HG03558 (cell line): ENCODE results near the gene ATG2A.

ENCODE experiments used
- ATAC-seq: cut with Tn5 transposase; IDR thresholded peaks from one replicate; pipeline ENCODE4 v1.9.1; 2021; ENCODE audit warnings: moderate number of reproducible peaks; ENCODE audit not compliant: unreplicated experiment; ENCODE audit errors: extremely low read depth

The ATG2A gene

DNA sequence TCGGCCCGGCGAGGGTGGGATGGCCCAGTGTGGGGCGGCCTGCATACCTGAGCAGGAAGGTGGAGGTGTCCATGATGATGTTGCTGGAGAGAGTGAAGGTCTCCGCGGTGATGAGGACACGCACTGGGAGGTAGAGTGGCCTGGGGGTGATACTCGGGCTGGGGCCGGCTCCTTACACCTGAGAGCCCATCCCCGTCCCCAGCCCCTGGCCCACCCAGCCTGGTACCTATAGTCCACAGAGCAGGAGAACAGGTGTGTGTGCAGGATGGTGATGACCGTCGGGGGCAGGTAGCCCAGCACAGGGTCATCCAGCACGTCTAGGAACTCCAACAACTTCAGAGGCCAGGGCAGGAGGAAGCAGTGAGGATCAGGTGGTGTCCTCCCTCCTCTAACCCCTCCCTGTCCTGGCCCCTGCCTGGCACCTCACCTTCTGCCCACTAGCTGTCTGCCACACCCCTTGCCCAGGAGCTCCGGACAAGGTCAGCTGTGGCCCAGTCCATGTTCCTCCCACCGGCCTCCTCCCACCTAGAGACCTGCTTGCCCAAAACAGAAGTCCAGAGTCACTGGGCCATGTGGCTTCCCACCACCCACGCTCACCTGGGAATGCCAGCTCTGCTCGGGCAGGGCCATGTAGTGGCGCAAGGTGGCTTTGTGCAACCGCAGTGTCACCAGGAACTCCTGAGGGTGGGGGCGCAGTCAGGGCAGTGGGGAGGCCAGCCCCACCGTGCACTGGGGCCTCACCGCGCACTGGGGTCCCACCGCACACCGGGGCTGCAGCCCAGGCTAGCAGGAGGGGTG lies 11.3 kb downstream of the ATG2A start:
- no peak for ATAC-seq

DNA sequence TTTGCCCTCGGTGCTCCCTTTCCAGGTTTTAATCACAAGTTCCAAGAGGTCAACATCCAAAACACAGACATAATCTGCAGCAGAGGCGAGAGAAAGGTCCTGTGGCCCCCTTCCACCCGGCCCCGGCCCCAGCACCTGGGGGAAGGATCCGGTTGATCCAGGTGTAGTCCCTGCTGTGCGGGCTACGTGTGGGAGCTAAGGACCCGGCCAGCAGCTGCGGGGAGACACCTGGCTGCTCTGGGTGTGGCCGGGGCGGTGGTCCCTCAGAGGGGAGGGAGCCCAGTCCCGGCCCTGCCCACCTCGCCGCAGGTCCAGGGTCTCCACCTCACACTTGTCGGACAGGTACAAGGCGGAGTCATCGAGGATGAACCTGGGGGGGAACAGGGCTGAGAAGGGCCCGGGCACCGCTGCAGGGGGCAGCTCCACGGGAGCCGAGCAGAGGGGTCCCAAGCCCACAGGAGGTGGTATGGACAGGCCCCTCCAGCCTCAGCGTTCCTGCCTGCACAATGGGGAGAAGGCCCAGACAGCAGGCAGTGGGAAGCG lies 13.6 kb downstream of the ATG2A start:
- no peak for ATAC-seq

DNA sequence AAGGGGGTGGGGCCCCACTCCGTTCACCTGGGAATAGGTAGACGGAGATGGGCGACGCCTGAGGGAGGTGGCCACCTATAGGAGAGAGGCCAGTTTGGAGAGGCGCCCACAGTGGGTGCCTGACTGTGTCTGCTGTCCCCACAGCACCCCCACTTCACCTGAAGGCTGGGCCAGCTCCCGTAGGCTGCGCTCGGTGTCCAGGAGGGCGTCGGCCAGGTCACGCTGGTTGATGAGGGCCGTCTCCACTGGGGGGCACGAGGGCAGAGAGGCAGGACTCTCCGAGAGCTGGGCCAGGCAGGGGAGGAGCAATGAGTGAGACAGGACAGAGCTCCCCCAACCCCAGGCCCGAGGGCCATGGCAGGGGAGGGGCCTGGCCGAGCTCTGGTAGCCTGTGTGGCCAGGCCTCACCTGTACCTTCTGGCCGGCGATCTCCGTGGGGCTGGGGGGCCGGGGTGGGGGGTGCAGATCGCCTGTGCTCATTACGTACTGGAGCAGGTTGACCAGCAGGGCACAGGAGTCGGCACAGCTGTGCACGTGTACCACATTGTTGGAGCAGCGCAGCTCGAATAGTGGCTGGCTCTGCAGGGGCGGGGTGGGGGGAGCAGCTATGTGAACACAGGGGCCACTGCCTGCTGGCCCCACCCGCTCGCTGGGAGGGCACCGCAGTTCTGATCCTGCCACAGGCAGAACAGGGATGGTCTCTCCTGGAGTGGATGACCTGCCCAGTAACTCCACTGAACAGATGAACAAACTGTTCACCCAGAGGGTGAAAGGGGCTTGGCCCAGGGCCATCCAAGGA lies 14.7 kb downstream of the ATG2A start:
- ATAC-seq = no peak

GRCh38 chr11:64900774-64901173 lies 16.2 kb downstream of the ATG2A start:
- ATAC-seq = no peak

GRCh38 chr11:64900263-64900678 lies 16.7 kb downstream of the ATG2A start:
- no peak for ATAC-seq

DNA sequence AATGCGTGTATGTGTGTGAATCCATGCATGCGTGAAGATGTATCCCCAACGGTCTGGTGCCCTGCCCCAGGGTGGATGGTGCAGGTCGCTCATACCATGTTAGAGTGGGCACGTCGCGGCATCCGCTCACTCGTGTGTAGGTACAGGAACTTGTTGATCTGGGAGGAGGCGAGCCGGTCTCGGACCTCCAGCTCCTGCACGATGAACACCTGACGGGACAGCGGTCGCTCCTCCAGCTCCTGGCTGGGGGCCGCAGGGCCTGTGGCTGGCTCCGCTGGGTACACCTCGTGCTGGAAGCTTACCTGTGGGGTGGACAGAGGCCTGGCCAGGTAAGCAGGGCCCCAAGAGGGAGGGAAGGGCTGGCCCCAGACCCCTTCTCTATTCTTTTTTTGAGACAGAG lies 18.5 kb downstream of the ATG2A start:
- ATAC-seq = no peak

DNA sequence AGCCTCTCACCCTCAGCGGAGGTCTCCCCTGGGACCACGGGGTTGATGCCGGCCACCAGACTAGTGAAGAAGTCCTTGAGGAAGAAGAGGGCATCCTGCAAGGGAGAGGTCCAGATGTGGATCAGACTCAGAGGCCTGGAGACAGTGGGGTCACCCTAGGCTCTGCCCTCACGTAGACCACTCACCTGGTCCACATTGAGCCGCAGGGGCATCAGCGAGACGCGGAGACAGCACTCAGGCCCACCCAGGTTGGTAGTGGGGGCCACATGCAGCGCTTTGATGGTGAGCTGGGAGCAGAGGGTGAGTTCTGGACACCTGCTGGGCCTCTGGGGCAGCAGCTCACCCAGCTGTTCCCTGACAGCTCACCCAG lies 18.9 kb downstream of the ATG2A start:
- ATAC-seq = no peak

- no peak for ATAC-seq
Measured at GRCh38 chr11:64897381-64898075, 19.5 kb downstream of the ATG2A start.

DNA sequence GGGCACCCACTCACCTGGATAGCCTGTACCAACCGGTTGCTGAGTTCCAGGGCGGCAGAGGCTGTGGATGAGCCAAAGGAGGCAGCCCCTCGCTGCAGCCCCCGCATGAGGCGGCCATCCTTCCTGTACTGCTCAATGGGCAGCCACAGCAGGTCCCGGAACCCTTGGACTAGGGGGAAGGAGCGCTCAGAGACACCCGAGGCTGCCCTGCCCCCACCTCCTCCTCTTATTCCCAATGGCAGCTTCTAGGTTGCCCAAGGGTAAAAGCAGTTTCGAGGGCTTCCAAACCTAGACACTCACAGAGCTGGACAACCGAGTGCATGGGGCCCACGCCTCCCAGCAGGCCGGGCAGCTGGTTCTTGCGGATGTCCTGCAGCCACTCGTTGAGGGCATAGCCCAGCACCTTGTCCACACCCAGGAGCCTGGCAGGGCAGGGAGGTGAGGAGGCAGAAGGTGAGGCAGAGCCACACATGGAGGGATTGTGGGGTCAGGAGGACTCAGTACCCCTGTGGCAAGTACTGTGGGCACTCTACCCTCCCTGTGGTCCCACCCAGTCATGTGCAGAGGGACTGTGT lies 20.5 kb downstream of the ATG2A start:
- no peak for ATAC-seq

DNA sequence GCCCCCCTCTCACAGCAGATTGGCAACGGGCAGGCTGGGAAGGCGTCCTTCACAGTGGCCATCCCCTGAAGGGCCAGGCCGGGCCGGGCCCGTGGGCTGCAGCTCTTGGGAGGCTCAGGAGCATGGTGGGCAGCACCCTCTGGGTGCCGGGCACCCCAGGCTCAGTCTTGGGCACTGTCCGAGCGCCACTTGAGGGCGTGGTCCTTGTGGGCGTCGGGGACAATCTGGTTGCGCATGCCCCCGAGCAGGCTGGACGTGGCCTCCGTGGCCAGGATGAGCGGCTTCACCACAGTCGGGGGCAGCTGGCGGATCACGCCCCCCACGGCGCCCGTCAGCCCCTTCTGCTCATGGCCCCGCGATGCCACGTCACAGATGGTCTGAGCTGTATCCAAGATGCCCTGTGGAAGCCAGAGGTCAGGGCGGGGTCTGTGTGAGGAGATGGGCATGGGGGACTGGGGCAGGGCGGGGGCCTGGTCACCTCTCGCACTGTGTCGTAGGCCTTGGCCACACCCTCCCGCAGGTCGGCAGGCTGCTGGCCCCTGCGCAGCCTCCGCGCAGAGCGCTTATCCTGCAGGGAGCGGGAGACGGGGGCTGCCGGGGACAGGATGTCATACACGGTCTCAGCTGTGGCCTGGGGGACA lies 22.1 kb downstream of the ATG2A start:
- no peak for ATAC-seq

GRCh38 chr11:64894070-64894811 lies 22.8 kb downstream of the ATG2A start:
- ATAC-seq = no peak

GRCh38 chr11:64893194-64894069 lies 23.6 kb downstream of the ATG2A start:
- no peak for ATAC-seq

GRCh38 chr11:64892838-64893193 lies 24.2 kb downstream of the ATG2A start:
- no peak for ATAC-seq

DNA sequence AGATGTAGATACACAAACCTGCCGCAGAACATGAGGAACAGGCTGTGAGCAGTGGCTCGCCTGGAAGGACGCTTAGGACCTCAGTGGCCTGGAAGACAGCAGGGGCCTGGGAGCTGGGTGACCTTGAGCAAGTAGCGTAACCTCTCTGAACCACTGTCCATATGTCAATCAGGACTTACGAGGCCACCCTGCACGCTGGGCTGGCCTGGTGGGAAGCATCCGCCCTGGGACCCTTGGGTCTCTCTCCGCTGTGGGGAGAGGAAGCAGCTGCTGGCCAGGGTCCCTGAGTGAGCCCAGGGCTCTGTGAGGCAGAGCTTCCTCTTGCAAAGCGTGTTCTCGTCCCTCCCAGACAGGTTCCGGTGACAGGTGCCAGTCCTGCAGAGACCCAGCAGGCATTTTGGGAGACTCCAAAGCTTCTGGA lies 24.6 kb downstream of the ATG2A start:
- no peak for ATAC-seq

- ATAC-seq = no peak
Measured at GRCh38 chr11:64891880-64892279, 25.1 kb downstream of the ATG2A start.

DNA sequence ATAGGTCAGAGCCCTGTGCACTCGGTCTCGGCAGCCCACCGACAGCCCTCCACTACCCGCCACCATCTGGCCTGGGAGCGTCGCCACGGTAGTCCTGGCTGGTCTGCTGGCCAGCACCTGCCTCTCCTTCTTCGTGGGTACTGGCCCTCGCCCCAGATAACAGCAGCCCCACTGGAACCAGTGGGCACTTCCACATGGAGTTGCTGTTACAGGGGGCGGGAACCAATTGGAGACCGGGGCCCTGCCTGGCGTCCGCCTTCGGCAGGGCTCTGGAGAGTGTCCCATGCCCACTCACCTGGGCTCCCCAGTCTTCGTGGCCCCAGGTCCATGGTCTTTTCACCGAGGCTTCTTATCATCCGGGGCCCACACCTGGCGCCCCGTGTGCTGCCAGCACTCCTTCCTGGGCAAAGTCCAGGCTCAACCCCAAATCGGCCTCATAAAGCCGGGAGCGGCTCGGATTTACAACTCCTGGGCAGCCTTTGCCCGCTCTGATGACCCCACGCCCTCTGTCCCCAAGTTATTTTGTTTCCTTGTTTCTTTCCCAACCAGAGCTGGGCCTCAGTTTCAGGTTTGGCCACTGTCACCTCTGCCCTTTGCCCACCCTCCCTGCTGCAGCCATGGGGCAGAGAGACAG lies 25.7 kb downstream of the ATG2A start:
- ATAC-seq = no peak

DNA sequence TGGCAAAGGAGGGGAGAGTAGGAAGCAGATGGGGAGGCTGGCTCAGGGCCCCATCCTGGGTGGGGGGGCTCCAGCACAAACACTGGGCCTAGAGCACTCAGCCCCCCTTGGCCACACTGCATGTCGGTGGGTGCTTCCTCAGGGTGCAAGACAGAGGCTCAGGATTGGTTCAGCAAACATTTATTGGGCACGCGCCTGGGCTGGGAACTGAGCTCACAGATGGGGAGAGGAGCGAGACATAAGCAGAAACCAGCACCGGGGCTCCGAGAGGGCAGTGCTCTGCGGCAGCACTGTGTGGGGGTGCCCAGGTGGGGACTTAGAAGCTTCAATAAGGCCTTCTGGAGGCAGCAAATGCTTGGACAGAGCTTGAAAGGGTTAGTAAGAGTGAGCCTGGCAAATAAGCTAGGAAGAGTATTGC lies 26.5 kb downstream of the ATG2A start:
- no peak for ATAC-seq
